ENCODE data around the gene RPIA. TPM values are rescaled to one million over a fixed set of nuclear protein-coding genes. Genes with fewer than 3 reads are reported as not detected.

Gene RPIA
- total RNA-seq, 1 donor from 2014 or later: 18.0 TPM

- Histone ChIP-seq H3K4me3 (no peak overlapping the region), H3K27me3 (ENCODE audit: low read depth) (no peaks in the 10 kb centered on the region), H3K27ac (replicated peaks) (peak overlapping the region; percentile 85), H3K9me3 (replicated peaks) (no peaks in the 10 kb centered on the region), H3K4me1 (peaks cover 23% of the 10 kb centered on the region), H3K36me3 (no peaks in the 10 kb centered on the region)
- intact Hi-C loops (cut with micrococcal nuclease): no loop called here
- TF ChIP-seq CTCF (IDR thresholded peaks at IDR 0.05; ENCODE audit: borderline replicate concordance): no peak
- DNase-seq: no peak
Observed at GRCh38 chr2:88657131-88657530, 34.3 kb upstream of the RPIA start.

- DNase-seq: no peak
- Histone ChIP-seq H3K9me3 (replicated peaks) (no peaks in the 10 kb centered on the region), H3K4me3 (no peak overlapping the region), H3K36me3 (no peaks in the 10 kb centered on the region), H3K4me1 (peaks cover 23% of the 10 kb centered on the region), H3K27me3 (ENCODE audit: low read depth) (no peaks in the 10 kb centered on the region), H3K27ac (replicated peaks) (peak overlapping the region; percentile 85)
- TF ChIP-seq CTCF (IDR thresholded peaks at IDR 0.05; ENCODE audit: borderline replicate concordance): no peak
- intact Hi-C loops (cut with micrococcal nuclease): no loop called here
Observed at GRCh38 chr2:88658326-88658725, 33.1 kb upstream of the RPIA start.

- no peak for TF ChIP-seq CTCF (IDR thresholded peaks at IDR 0.05; ENCODE audit: borderline replicate concordance)
- no peak for DNase-seq
- Histone ChIP-seq H3K27ac (replicated peaks) (peak overlapping the region; percentile 85), H3K4me3 (peak overlapping the region; percentile 44), H3K36me3 (no peaks in the 10 kb centered on the region), H3K27me3 (ENCODE audit: low read depth) (no peaks in the 10 kb centered on the region), H3K9me3 (replicated peaks) (no peaks in the 10 kb centered on the region), H3K4me1 (peaks cover 23% of the 10 kb centered on the region)
- intact Hi-C loops (cut with micrococcal nuclease): no loop called here
Observed at GRCh38 chr2:88658881-88659537, 32.5 kb upstream of the RPIA start.

GRCh38 chr2:88659538-88659915 is 31.9 kb upstream of the RPIA start:
- Histone ChIP-seq H3K27me3 (ENCODE audit: low read depth) (no peaks in the 10 kb centered on the region), H3K36me3 (no peaks in the 10 kb centered on the region), H3K4me3 (peak overlapping the region; percentile 44), H3K9me3 (replicated peaks) (no peaks in the 10 kb centered on the region), H3K4me1 (peaks cover 23% of the 10 kb centered on the region), H3K27ac (replicated peaks) (peak overlapping the region; percentile 85)
- DNase-seq: peak; percentile 24
- intact Hi-C loops (cut with micrococcal nuclease): no loop called here
- no peak for TF ChIP-seq CTCF (IDR thresholded peaks at IDR 0.05; ENCODE audit: borderline replicate concordance)

- H3K9me3 ChIP-seq (replicated peaks): no peaks in the 10 kb centered on the region
- intact Hi-C loops (cut with micrococcal nuclease): no loop called here
- no peak overlapping the region for H3K4me3 ChIP-seq
- H3K4me1 ChIP-seq: peaks cover 23% of the 10 kb centered on the region
- H3K27ac ChIP-seq (replicated peaks): peak overlapping the region; percentile 85
- H3K27me3 ChIP-seq (ENCODE audit: low read depth): no peaks in the 10 kb centered on the region
- no peak for TF ChIP-seq CTCF (IDR thresholded peaks at IDR 0.05; ENCODE audit: borderline replicate concordance)
- no peak for DNase-seq
- no peaks in the 10 kb centered on the region for H3K36me3 ChIP-seq
Observed at GRCh38 chr2:88660622-88661021, 30.9 kb upstream of the RPIA start.

Measured in left ventricle myocardium inferior (tissue), 1 donor.